GM19463 (cell line): ENCODE data around the gene P2RY2.
"Not testable (repeated sequence)": the region's sequence is repeated elsewhere in the genome, so short reads cannot be mapped to it uniquely, and the experiment has no call there.

Experiments
- ATAC-seq: cut with Tn5 transposase; IDR thresholded peaks from one replicate; pipeline ENCODE4 v1.9.1; 2021; ENCODE audit warnings: mild to moderate bottlenecking, moderate library complexity; ENCODE audit not compliant: unreplicated experiment

P2RY2 gene

DNA sequence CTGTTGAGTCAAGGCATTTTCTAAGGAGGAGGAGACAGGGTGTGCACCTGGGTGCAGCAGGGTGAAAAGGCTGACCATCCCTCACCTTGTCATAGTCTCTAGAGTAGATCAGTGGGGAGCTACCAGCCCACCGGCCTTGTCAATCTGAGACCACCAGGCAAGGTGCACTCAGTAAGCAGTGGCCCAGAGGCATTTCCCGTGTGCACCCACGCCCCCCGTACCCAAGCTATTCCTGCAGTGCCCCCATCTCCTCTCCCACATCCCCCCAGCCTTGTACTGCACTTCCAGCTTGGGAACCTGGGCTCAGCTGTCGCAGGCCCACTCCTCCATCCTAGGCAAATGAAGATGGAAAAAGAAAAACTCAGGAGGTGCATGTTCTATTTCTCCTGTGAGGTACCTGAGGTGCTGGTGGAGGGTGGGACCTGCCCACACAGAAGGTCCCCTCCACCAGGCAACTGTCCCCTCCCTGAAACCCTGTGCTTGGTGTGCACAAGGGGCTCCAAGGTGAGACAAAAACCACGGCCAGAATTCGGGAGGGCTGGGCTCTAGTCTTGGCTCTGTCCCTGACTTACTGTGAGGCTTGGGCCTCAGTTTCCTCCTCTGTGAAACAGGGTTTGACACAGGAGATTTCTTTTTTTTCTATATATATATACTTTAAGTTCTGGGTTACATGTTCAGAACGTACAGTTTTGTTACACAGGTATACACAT lies 8.4 kb downstream of the P2RY2 start:
- no peak for ATAC-seq

DNA sequence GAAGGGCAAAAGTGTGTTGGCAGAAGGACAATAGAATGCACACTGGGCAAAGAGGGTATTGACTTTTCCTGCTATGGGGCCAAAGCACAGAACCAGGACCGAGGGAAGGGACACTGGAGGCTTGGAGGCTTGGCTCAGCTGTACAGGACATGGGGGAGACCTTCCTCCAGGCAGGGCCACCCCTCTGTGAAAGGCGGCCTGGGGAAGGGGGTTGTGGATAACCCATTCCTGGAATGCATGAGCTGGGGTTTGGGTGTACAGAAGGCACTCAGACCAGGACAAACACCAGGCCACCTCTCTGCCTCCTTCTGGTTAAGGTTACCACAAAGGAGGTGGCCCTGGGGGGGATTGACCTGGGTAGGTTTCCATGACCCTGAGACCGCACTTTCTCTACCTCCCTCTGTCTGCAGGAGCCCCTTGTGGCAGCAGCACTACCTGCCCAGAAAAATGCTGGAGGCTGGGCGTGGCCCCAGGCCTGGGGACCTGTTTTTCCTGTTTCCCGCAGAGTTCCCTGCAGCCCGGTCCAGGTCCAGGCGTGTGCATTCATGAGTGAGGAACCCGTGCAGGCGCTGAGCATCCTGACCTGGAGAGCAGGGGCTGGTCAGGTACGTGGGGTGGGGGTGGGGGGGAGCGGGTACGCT lies 9.6 kb downstream of the P2RY2 start:
- no peak for ATAC-seq

DNA sequence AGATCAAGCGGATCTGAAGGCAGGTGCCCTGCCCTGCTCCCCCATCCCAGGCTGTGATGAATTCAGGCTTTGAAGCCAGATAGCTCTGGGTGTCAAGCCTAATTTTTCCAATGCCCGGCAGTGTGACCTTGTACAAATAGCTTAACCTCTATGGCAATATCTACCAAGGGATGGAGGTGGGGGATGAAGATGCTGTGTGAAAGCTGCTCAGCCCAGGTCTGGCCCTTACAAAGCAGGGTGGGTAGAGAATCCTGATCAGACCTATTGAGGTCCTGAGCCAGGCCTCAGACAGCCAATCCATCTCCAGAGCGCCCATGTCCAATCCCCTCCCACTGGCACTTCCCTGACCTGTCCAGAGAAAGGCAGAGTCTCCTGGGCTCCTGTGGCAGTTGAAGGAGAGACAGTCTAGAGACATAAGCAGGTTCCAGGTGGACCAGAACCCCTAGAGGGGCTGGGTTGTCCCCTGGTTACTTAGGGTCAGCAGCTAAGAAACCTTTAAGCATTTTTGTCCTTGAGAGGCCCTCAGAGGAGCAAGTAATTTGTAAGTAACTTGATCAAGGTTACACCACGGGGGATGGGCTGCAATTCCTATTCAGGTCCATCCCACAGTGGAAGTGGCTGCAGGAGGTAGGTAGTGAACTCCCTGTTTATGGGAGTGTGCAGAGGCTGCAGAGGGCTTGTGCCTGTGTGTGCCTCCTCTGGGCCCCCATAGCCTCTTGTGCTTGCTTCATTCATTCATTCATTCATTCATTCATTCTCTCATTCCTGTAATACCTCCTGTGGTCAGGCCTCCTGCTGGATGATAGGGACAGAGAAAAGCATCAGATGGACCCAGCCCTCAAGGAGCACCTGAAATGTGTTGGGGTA lies 10.4 kb downstream of the P2RY2 start:
- no peak for ATAC-seq

DNA sequence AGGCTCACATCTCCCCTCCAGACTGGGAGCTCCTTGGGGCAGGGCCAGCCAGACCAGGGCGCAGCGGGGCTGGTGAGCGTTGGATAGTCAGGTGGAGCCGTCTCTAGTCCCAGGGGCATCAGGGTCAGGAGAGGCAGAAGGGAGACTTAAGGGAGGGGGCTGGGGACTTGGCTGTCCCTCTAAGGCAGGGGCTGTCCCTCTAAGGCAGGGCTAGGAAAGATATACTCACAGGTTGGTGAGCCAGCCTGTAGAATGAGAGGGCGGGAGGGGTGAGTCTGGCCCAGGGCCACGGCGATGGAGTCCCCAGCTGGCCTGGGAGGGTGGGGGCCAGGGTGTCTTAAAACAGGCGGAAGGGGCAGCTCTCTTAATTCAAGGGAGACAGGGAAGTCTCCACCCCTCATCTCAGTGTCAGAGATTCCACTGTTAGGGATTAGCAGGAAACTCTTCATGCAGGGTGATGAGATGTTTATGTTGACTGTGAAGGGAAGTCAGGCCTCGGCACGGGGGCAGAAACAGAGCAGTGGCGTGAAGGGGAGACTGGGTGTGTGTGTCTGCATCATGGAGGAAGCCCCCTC lies 11.3 kb downstream of the P2RY2 start:
- no peak for ATAC-seq

DNA sequence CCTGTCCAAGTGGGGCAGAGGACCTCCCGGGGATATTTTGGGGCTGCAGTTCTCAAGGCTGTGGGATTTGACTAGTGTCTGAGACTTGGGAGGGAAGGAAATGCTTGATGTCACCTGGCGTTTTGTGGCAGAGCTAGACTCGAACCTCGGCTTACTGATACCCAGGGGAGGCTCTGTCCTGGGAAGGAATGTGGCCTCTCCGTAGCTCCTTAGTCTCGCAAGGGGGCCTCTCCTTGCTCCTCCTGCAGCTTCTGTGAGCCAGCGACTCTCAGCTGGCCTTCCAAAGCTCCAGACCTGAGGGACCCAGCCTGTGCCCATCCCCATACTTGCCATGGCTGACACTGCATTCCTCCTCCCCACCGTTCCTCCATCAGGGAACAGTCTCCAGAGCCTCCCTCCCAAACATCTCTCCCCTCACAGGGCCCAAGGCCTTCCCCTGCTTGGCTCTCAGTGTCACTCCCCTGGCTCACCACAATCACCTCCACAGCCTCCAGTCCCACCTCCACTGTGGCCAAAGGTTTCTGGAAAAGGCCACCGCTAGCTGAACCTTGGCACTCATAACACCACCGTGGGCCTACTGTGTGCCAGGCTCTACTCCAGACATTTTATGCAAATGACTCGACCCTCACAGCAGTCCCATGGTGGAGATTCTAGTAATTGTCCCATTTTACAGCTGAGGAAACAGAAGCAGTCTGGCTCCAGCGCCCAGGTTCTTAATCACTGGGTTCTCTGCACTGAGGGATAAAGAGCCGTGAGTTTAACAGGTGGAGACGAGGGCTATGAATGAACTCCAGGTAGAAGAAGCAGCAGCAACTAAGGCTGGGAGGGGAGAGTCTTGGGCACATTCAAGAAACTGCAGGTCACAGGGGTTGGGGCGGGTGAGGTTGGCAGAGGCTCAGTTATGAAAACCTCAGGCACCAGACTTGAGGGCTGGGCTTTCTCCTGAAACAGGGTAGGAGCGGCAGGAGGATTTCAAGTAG lies 12.1 kb downstream of the P2RY2 start:
- no peak for ATAC-seq

DNA sequence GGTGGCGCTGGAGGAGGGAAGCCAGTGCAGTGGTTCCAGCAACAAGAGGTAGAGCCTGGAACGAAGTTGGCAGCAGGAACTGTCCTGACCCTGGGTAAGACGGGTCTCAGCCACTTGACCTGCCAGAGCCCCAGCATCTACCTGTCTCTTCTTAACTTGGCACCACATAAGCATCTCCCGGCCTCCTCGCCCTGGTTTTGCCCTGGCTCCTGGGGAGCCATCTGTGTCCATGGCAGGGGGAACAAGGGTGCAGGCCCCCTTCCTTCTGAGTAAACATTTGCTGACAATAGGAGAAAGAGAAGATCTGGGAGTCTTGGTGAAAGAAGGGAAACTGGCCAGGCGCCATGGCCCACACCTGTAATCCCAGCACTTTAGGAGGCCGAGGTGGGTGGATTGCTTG lies 12.8 kb downstream of the P2RY2 start:
- no peak for ATAC-seq

DNA sequence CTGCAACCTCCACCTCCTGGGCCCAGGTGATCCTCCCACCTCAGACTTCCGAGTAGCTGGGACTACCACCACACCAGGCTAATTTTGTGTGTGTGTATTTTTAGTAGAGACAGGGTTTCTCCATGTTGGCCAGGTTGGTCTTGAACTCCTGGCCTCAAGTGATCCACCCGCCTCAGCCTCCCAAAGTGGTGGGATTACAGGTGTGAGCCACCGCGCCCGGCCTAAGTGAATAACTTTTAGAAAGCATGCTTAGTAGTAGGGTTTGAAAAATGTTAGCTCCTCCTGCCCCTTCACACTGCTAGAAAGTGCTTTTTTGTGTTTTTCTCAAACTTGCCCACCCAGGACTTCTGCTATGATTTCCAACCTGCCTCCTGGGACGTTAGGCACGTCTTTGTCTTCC lies 14.4 kb downstream of the P2RY2 start:
- not testable (repeated sequence) for ATAC-seq

DNA sequence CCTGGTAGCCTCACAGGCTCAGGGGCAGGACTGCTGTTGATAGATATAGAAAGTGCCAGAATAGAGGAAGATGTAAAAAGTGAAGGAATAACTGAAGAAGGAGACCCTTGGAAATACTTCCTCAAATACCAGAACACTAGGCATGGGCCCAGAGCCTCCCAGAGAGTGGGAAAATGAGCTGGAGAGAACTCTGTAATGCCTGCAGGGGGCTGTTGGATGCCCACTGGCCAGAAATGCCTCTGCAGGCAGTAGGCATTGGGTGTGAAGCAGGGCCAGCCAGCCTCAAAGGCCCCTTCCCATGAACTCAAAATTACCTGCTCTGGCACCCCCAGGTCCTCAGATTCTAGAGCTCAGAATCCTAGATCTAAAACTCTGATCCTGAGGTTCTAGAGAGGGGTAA lies 15.1 kb downstream of the P2RY2 start:
- no peak for ATAC-seq

DNA sequence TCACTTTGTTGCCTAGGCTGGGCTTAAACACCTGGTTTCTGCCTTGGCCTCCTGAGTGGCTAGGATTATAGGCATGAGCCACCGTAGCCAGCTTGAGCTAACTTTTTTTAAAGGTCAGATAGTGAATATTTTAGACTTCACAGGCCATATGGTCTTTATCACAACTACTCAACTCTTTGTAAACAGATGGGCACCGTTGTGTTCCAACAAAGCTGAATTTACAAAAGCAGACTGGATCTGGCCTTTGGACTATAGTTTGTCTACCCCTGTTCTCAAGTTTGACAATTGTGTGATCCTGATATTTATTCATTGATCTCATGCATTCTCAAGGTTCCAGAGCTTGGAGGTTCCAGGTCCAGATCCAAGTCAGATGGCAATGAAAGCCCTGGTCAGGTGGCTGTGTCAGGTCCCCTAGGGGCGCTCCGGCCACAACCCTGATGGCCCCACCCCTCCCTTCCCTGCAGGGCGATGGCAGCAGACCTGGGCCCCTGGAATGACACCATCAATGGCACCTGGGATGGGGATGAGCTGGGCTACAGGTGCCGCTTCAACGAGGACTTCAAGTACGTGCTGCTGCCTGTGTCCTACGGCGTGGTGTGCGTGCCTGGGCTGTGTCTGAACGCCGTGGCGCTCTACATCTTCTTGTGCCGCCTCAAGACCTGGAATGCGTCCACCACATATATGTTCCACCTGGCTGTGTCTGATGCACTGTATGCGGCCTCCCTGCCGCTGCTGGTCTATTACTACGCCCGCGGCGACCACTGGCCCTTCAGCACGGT lies 15.8 kb downstream of the P2RY2 start:
- ATAC-seq, result no peak

DNA sequence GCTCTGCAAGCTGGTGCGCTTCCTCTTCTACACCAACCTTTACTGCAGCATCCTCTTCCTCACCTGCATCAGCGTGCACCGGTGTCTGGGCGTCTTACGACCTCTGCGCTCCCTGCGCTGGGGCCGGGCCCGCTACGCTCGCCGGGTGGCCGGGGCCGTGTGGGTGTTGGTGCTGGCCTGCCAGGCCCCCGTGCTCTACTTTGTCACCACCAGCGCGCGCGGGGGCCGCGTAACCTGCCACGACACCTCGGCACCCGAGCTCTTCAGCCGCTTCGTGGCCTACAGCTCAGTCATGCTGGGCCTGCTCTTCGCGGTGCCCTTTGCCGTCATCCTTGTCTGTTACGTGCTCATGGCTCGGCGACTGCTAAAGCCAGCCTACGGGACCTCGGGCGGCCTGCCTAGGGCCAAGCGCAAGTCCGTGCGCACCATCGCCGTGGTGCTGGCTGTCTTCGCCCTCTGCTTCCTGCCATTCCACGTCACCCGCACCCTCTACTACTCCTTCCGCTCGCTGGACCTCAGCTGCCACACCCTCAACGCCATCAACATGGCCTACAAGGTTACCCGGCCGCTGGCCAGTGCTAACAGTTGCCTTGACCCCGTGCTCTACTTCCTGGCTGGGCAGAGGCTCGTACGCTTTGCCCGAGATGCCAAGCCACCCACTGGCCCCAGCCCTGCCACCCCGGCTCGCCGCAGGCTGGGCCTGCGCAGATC lies 16.5 kb downstream of the P2RY2 start:
- ATAC-seq, result no peak

DNA sequence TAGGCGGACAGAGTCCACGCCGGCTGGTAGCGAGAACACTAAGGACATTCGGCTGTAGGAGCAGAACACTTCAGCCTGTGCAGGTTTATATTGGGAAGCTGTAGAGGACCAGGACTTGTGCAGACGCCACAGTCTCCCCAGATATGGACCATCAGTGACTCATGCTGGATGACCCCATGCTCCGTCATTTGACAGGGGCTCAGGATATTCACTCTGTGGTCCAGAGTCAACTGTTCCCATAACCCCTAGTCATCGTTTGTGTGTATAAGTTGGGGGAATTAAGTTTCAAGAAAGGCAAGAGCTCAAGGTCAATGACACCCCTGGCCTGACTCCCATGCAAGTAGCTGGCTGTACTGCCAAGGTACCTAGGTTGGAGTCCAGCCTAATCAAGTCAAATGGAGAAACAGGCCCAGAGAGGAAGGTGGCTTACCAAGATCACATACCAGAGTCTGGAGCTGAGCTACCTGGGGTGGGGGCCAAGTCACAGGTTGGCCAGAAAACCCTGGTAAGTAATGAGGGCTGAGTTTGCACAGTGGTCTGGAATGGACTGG lies 17.2 kb downstream of the P2RY2 start:
- ATAC-seq, result no peak

DNA sequence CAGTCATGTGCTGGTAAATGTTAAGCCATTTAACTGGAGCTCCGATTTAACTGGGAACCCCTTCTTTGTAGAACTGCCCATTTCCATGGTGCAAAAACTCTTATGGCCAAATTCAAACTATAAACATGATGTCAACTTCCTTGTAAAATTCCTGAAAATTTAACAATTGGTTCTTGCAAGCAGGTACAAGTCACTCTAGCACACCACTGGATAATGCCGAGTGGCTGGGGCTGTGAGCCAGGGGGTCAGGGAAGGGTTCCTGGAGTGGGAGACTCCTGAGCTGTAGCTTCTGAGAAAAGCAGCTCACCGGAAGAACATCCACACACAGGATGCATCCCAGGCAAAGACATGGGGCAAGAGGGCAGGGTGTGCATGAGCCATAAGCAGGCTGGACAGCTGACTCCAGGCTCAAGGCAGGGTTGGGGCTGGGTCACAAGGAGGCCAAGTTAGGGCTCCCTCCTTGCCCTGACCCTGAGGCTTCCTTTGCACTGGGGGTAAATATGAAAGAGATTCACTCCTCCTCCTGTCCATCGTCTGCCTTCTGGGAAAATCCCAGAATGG lies 18.2 kb downstream of the P2RY2 start:
- ATAC-seq, result no peak

DNA sequence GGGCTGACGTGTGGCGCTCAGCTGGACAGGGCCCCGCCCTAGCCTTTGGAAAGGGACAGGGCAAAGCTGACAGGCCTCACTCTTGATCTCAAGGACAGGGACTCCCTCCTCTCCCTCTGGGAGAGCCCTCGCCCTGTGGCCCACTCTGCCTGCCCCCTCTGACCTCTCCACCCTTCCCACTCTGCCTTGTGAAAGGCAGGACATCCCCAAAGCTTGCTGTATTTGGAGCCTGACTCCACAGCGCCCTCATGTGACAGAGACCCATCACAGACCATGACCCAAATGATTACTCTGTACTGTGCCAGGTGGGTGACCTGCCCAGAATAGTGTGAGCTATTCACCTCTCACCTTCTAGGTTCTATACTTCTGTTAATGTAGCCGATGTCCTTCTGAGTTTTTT lies 18.8 kb downstream of the P2RY2 start:
- ATAC-seq, result no peak

DNA sequence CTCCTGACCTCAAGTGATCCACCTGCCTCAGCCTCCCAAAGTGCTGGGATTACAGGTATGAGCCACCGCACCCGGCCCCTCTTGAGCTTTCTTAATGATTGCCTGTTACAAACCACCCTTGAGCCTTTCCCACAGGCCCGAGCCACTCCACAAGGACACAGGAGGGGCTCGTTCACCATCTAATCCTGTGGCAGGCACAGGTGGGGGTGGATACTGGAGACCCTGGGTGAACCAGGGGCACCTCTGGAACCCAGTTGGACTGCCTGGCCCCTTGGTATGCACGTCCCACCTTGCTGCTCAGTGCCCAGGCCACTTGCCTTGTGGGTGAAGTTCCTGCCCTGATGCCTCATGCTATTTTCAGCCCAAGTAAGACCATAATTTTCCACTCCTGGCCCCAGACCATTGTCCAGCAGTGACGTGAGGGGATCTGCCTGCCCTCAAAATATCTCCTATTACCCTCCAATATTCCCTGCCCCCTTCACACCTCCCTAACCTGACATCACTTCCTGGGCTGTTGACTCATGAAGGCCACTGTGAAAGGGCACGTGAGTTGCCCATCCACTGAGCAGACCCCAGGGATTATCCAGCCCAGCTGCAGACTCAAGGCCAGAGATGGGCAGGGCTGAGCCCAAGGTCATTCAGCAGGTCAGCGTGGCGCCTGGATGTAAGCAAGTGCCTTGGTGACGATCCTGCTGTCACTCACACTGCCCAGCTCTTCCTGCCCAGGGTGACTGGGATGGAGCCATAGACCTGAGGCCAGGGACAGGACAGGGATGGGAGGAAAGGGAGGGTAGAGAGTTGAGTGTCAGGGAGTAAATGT lies 19.6 kb downstream of the P2RY2 start:
- ATAC-seq, result no peak

DNA sequence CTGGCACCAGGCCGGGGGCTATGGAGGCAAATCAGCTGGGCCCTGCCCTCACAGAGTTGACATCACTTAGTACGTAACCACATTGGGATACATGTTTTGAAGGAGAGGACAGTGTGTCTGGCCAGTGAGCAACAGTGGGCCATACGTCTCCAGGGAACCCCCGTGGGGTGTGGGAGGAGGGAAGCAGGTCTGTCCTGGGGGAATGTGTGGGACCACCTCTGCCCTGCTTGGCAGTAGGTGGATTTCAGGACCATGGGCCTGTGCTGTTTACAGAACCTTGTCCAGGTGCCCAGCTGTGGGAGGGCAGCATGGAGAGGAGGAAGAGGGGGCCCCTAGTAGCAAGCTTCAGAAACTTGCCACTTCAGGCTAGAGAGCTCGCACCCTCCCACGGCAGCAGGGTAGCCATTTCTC lies 21.0 kb downstream of the P2RY2 start:
- no peak for ATAC-seq

DNA sequence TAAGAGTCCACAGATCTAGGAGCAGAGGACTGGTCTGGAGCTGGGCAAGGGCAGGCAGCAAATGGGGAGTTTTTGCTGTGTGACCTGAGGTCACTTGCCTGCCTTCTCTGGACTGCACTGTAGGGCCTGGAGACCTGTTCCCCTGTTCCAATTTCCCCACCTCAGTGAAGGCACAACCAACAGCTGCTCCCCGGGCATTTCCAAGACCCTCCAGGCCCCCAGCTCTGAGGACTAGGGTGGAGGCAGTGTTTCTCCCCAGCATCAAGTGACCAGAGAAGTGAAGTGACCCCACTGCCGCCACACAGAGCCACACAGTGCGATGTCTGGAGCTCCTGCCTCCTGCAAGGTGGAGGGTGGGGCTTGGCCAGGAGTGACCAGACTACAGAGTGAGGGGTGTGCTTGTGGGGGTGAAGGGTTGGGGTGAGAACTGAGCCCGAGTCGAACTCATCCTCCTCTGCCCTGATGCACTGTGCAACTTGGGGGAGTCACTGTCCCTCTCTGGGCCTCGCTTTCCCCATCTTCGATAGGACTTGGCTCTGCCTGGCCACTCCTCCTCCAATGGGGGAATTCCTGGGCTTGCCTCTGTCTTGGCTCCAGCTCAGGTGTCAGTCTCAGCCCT lies 21.6 kb downstream of the P2RY2 start:
- no peak for ATAC-seq

DNA sequence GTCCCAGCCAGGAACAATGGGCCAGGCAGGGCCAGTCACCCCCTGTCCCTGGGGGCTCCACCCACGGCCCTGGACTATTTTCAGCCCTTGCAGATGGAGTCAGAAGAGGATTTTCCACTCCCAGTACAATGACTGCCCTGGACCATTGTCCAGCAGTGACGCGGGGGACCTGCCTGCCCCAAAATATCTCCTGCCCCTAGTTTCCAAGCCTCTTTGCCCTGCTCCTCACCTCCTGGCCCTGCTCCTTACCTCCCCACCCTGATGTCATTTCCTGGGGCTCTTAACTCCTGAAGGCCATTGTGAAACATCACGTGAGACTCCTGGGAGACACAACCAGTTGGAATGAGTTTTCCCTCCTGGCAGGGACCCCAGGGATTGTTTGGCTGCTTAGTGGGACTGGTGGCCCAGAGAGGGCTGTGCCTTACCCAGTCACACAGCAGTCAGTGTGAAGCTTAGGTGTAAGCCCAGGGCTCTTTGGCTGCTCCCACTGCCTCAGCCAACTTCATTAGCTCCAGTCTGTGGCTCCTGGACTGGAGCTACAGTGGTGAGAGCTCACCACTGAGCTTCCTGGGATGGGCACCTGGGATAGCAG lies 22.2 kb downstream of the P2RY2 start:
- ATAC-seq, result no peak
